Hematopoietic multipotent progenitor cell treated with erythropoietin and hydrocortisone succinate and interleukin-3 and kit ligand, for 8 days (in vitro differentiated cells): ENCODE results near the gene ATG3.
"Not testable (repeated sequence)": the region's sequence is repeated elsewhere in the genome, so short reads cannot be mapped to it uniquely, and the experiment has no call there.

Experiments
- DNase-seq: peaks from one replicate; pipeline ENCODE4 v3.0.0-alpha.2; 2015

ATG3 gene

GRCh38 chr3:112497897-112498548 is 63.7 kb downstream of the ATG3 start:
- DNase-seq: no peak

GRCh38 chr3:112496366-112497067 is 65.2 kb downstream of the ATG3 start:
- no peak for DNase-seq

GRCh38 chr3:112494448-112494767 is 67.4 kb downstream of the ATG3 start:
- DNase-seq: not testable (repeated sequence)

GRCh38 chr3:112492124-112492523 is 69.6 kb downstream of the ATG3 start:
- DNase-seq: no peak

GRCh38 chr3:112491373-112491772 is 70.4 kb downstream of the ATG3 start:
- DNase-seq: no peak

- no peak for DNase-seq
These were observed 71.9 kb downstream of the ATG3 start for GRCh38 chr3:112489674-112490479.

- DNase-seq: no peak
These were observed 74.8 kb downstream of the ATG3 start for GRCh38 chr3:112486811-112487505.

GRCh38 chr3:112484352-112484751 is 77.4 kb downstream of the ATG3 start:
- DNase-seq: no peak

- no peak for DNase-seq
These were observed 79.1 kb downstream of the ATG3 start for GRCh38 chr3:112482675-112483074.
